A549 (cell line): ENCODE data around the gene MAP3K2. TPM values are rescaled to one million over a fixed set of nuclear protein-coding genes. Genes with fewer than 3 reads are reported as not detected.

Experiments
- ATAC-seq, 2 experiments: fragments of 200-7000 bp in 1 of 2; fragments of >200 bp in 1 of 2; cut with Nextera tagmentation in 1 of 2; cut with Tn5 transposase in 1 of 2; 3 replicates each; pipeline versions ENCODE4 v1.8.0 to v1.9.1; 2018 to 2020; ENCODE audit warnings: mild to moderate bottlenecking in 1 of 2, moderate library complexity in 1 of 2
- CTCF ChIA-PET: fragments of 300-600 bp; sonication (Branson Sonifier 250); formaldehyde crosslinking; extraction: SDS; loops from one replicate; lab custom pipeline; 2021; ENCODE audit warnings: antibody characterized with exemption, inconsistent platforms; lab: Yijun Ruan, JAX
- POLR2A ChIA-PET: fragments of 350-600 bp; formaldehyde crosslinking; extraction: SDS; loops from one replicate; lab custom pipeline; 2021; ENCODE audit warnings: antibody characterized with exemption, inconsistent platforms; lab: Yijun Ruan, JAX
- DNase-seq, 2 experiments: peaks; one replicate each; pipeline versions ENCODE4 v3.0.0 to v3.0.0-alpha.2; 2011 to 2016; ENCODE audit warnings: low read depth in 1 of 2, low spot score in 1 of 2
- FAIRE-seq: peaks from 2 replicates; lab custom pipeline; 2011; peaks lifted over from hg19 to GRCh38; lab: Jason Lieb, UNC
- H3K27ac ChIP-seq, 2 experiments: fragments of >200 bp; sonication (Bioruptor Twin); formaldehyde crosslinking; 3 replicates each; pipeline ENCODE4 v1.5.1; 2016 to 2017
- H3K4me1 ChIP-seq: fragments of >200 bp; sonication (Bioruptor Twin); formaldehyde crosslinking; 3 replicates; pipeline ENCODE4 v1.6.1; 2016
- H3K4me2 ChIP-seq: fragments of >200 bp; sonication (Bioruptor Twin); formaldehyde crosslinking; 3 replicates; pipeline ENCODE4 v1.6.1; 2016
- H3K4me3 ChIP-seq: fragments of >200 bp; sonication (Bioruptor Twin); formaldehyde crosslinking; 3 replicates; pipeline ENCODE4 v1.5.1; 2016
- H3K9me3 ChIP-seq: fragments of >200 bp; sonication (Bioruptor Twin); formaldehyde crosslinking; 3 replicates; pipeline ENCODE4 v1.6.1; 2016
- ATOH8 ChIP-seq: fragments of 250-450 bp; sonication (Bioruptor Pico); IDR thresholded peaks from 2 replicates; pipeline ENCODE4 v1.5.0; 2020; ENCODE audit warnings: low read depth, mild to moderate bottlenecking, moderate library complexity
- BCL3 ChIP-seq: fragments of >200 bp; sonication (Bioruptor Twin); formaldehyde crosslinking; IDR thresholded peaks from 3 replicates; pipeline ENCODE4 v1.6.1; 2016
- CBX8 ChIP-seq: fragments of 200-600 bp; sonication (generic); IDR thresholded peaks from 2 replicates; pipeline ENCODE4 v1.6.1; 2016
- CEBPB ChIP-seq, 2 experiments: fragments of >200 bp in 1 of 2; sonication (Bioruptor Twin) in 1 of 2; formaldehyde crosslinking in 1 of 2; IDR thresholded peaks; 2 replicates each; pipeline ENCODE4 v1.6.1; 2012 to 2016
- E2F6 ChIP-seq: IDR thresholded peaks from 2 replicates; pipeline ENCODE4 v1.6.1; 2012; ENCODE audit warnings: low read depth, borderline replicate concordance
- EHF ChIP-seq: fragments of 250-450 bp; sonication (Bioruptor Pico); IDR thresholded peaks from 2 replicates; pipeline ENCODE4 v1.5.0; 2020; ENCODE audit warnings: mild to moderate bottlenecking
- EHMT2 ChIP-seq: fragments of 200-600 bp; sonication (generic); IDR thresholded peaks from 2 replicates; pipeline ENCODE4 v1.6.1; 2016; ENCODE audit warnings: antibody characterized with exemption, low read depth, mild to moderate bottlenecking, moderate library complexity
- ELK1 ChIP-seq: fragments of 150-350 bp; IDR thresholded peaks from 2 replicates; pipeline ENCODE4 v1.6.1; 2014; ENCODE audit warnings: low read depth, mild to moderate bottlenecking, low read length
- HDAC2 ChIP-seq: fragments of 200-600 bp; sonication (generic); IDR thresholded peaks from 2 replicates; pipeline ENCODE4 v1.6.1; 2016
- HEYL ChIP-seq: fragments of 250-450 bp; sonication (Bioruptor Pico); IDR thresholded peaks from 2 replicates; pipeline ENCODE4 v1.8.0; 2021; ENCODE audit warnings: mild to moderate bottlenecking, moderate library complexity
- HOXB13 ChIP-seq: fragments of 250-450 bp; sonication (Bioruptor Pico); IDR thresholded peaks from 2 replicates; pipeline ENCODE4 v1.5.0; 2020; ENCODE audit warnings: low read depth, mild to moderate bottlenecking, moderate library complexity
- JUN ChIP-seq, 2 experiments: fragments of >200 bp; sonication (Bioruptor Twin); formaldehyde crosslinking; IDR thresholded peaks; 2 replicates in 1 of 2; 3 replicates in 1 of 2; pipeline ENCODE4 v1.6.1; 2016 to 2017
- JUNB ChIP-seq: fragments of >200 bp; sonication (Bioruptor Twin); formaldehyde crosslinking; IDR thresholded peaks from 2 replicates; pipeline ENCODE4 v1.6.1; 2016
- KDM1A ChIP-seq: fragments of 200-600 bp; sonication (generic); IDR thresholded peaks from 2 replicates; pipeline ENCODE4 v1.6.1; 2016; ENCODE audit warnings: low read depth, mild to moderate bottlenecking
- MAFK ChIP-seq: fragments of 450-650 bp; IDR thresholded peaks from 2 replicates; pipeline ENCODE4 v1.6.1; 2014; ENCODE audit not compliant: partially characterized antibody
- MAX ChIP-seq: IDR thresholded peaks from 2 replicates; pipeline ENCODE4 v1.6.1; 2012
- MYC ChIP-seq: IDR thresholded peaks from 2 replicates; pipeline ENCODE4 v1.6.1; 2012; ENCODE audit warnings: mild to moderate bottlenecking, inconsistent platforms, low read length, improper control_type of control experiment, borderline replicate concordance
- NPAS2 ChIP-seq: fragments of 250-450 bp; sonication (Bioruptor Pico); IDR thresholded peaks from 2 replicates; pipeline ENCODE4 v1.8.0; 2022; ENCODE audit warnings: mild to moderate bottlenecking, moderate library complexity, borderline replicate concordance
- PHF8 ChIP-seq: fragments of 200-600 bp; sonication (generic); IDR thresholded peaks from 2 replicates; pipeline ENCODE4 v1.6.1; 2016; ENCODE audit warnings: low read depth, mild to moderate bottlenecking, antibody characterized with exemption, moderate library complexity, borderline replicate concordance
- POLR2A ChIP-seq: IDR thresholded peaks from 2 replicates; pipeline ENCODE4 v1.6.1; 2012; ENCODE audit warnings: mild to moderate bottlenecking, low read length
- POLR2AphosphoS2 ChIP-seq: conservative IDR thresholded peaks from 2 replicates; pipeline ENCODE4 v1.6.1; 2012; ENCODE audit warnings: low read length, improper control_type of control experiment, inconsistent platforms
- RAD21 ChIP-seq, 2 experiments: fragments of >200 bp in 1 of 2; sonication (Bioruptor Twin) in 1 of 2; formaldehyde crosslinking in 1 of 2; IDR thresholded peaks in 1 of 2; conservative IDR thresholded peaks in 1 of 2; 2 replicates in 1 of 2; 3 replicates in 1 of 2; pipeline ENCODE4 v1.6.1; 2012 to 2018; ENCODE audit warnings: inconsistent platforms in 1 of 2
- RARB ChIP-seq: fragments of 250-450 bp; sonication (Bioruptor Pico); IDR thresholded peaks from 2 replicates; pipeline ENCODE4 v1.8.0; 2021; ENCODE audit warnings: mild to moderate bottlenecking, moderate library complexity
- TFCP2L1 ChIP-seq: fragments of 250-450 bp; sonication (Bioruptor Pico); IDR thresholded peaks from 2 replicates; pipeline ENCODE4 v1.5.0; 2021; ENCODE audit warnings: mild to moderate bottlenecking
- ZFP36 ChIP-seq: fragments of 450-650 bp; IDR thresholded peaks from 2 replicates; pipeline ENCODE4 v1.6.1; 2014; ENCODE audit warnings: borderline replicate concordance; ENCODE audit not compliant: partially characterized antibody
- ZSCAN20 ChIP-seq: fragments of 250-450 bp; sonication (Bioruptor Pico); IDR thresholded peaks from 2 replicates; pipeline ENCODE4 v1.8.0; 2022; ENCODE audit warnings: mild to moderate bottlenecking, moderate library complexity
- WGBS: methylation state at CpG from one replicate; pipeline ENCODE4 v1.1.6; 2017; ENCODE audit errors: missing lambda C conversion rate; 5-methylcytosine and 5-hydroxymethylcytosine counted together
- polyA plus RNA-seq, 4 experiments: library from polyadenylated mRNA; depleted of rRNA in 3 of 4; stranded (reverse); fragments of >200 nt; fragmentation: RNase III in 1 of 4; extraction: RNeasy Plus Mini Kit Qiagen cat#74134 plus additional on column Dnase treatment in 1 of 4; gene quantifications; 2 replicates in 3 of 4; 3 replicates in 1 of 4; pipeline ENCODE4 v1.2.3, GENCODE V29; 2011 to 2017

MAP3K2 gene
- polyA plus RNA-seq, 2 of the 4 experiments (the other 2 are of a cell fraction): 12.3 to 29.7 TPM

- Histone ChIP-seq H3K4me2 (peak overlapping the region; percentile 43), H3K9me3 (no peaks in the 10 kb centered on the region), H3K4me1 (peaks cover 68% of the 10 kb centered on the region), H3K4me3 (no peak overlapping the region), H3K27ac (no peak overlapping the region)
- no peak for DNase-seq
- CTCF ChIA-PET: interaction anchor here (0.5 to 1.4 kb wide), 3 partner anchors 16 to 96 kb away, joined by 3 to 4 read pairs (median 3); no protein-coding TSS in a partner anchor
- POLR2A ChIA-PET: no interaction called here
- FAIRE-seq: no peak
- ATAC-seq: no peak
- 63% methylated on average over 10 of the region's 10 CpGs for WGBS
- TF ChIP-seq JUNB (no peak), CEBPB (IDR thresholded peaks at IDR 0.05) (no peak), RAD21 (conservative IDR thresholded peaks at IDR 0.05 in 1 of 2, IDR thresholded peaks at IDR 0.05 in 1 of 2) (no peak), JUN (IDR thresholded peaks at IDR 0.05) (no peak), POLR2A (no peak), BCL3 (no peak), MAX (no peak), EHMT2 (no peak), MAFK (no peak), ATOH8 (no peak), MYC (no peak), HDAC2 (no peak), CBX8 (no peak), ELK1 (no peak), NPAS2 (CRISPR knock-in tag) (no peak), HEYL (CRISPR knock-in tag) (no peak)
These were observed 25.6 kb downstream of the MAP3K2 start for GRCh38 chr2:127361929-127362885.

- FAIRE-seq (no peak), ATAC-seq (no peak), DNase-seq (no peak)
- Histone ChIP-seq H3K27ac (no peak overlapping the region), H3K4me3 (no peak overlapping the region), H3K9me3 (no peaks in the 10 kb centered on the region), H3K4me2 (no peak overlapping the region; the same call in 2 of the 3 replicates), H3K4me1 (peaks cover 71% of the 10 kb centered on the region)
- TF ChIP-seq POLR2AphosphoS2 (no peak), RARB (no peak)
- ChIA-PET POLR2A (no interaction called here), CTCF (interaction anchor here (0.6 kb wide), 1 partner anchor 37 kb away, joined by 4 read pairs; no protein-coding TSS in a partner anchor)
- 83% methylated on average over 2 of the region's 2 CpGs for WGBS
These were observed 27.5 kb downstream of the MAP3K2 start for GRCh38 chr2:127360242-127360641.

GRCh38 chr2:127359520-127359919 is 28.3 kb downstream of the MAP3K2 start:
- H3K27ac ChIP-seq: no peak overlapping the region
- H3K9me3 ChIP-seq: no peaks in the 10 kb centered on the region
- ATAC-seq (peak in 1 of 2 experiments; percentile 64; a peak in 3 of 6 replicates), FAIRE-seq (no peak), DNase-seq (no peak)
- peaks cover 71% of the 10 kb centered on the region for H3K4me1 ChIP-seq
- H3K4me2 ChIP-seq: no peak overlapping the region; the same call in 2 of the 3 replicates
- no peak overlapping the region for H3K4me3 ChIP-seq
- ChIA-PET POLR2A (no interaction called here), CTCF (interaction anchor here (0.6 kb wide), 1 partner anchor 36 kb away, joined by 4 read pairs; no protein-coding TSS in a partner anchor)
- 77% methylated on average over 5 of the region's 5 CpGs for WGBS
- no peak for TF ChIP-seq ZFP36
- no peak for TF ChIP-seq E2F6
- no peak for TF ChIP-seq HOXB13
- no peak for TF ChIP-seq HDAC2
- no peak for TF ChIP-seq HEYL (CRISPR knock-in tag)
- TF ChIP-seq TFCP2L1 (CRISPR knock-in tag): no peak
- TF ChIP-seq KDM1A: no peak
- TF ChIP-seq ZSCAN20: no peak
- TF ChIP-seq EHF (CRISPR knock-in tag): no peak
- no peak for TF ChIP-seq PHF8
